SK-N-MC (cell line): Measurements from ENCODE around the gene TRIM2.

Experiments
- DNase-seq: peaks from one replicate; pipeline ENCODE4 v3.0.0-alpha.2; 2011; ENCODE audit warnings: low read depth, low spot score
- H3K27ac ChIP-seq: fragments of 200-600 bp; sonication (generic); 2 replicates; pipeline ENCODE4 v1.5.1; 2016; ENCODE audit warnings: mixed run types
- H3K36me3 ChIP-seq: fragments of 200-600 bp; sonication (generic); 2 replicates; pipeline ENCODE4 v1.6.1; 2017; ENCODE audit warnings: antibody characterized with exemption, low read length, mixed read lengths; ENCODE audit not compliant: insufficient read depth
- H3K4me3 ChIP-seq: fragments of 200-600 bp; sonication (generic); 2 replicates; pipeline ENCODE4 v1.5.1; 2016
- H3K9ac ChIP-seq: fragments of 200-600 bp; sonication (generic); 2 replicates; pipeline ENCODE4 v1.8.0; 2017; ENCODE audit warnings: mixed run types, mixed read lengths; ENCODE audit not compliant: insufficient read length
- H3K9me3 ChIP-seq: fragments of 200-600 bp; sonication (generic); 2 replicates; pipeline ENCODE4 v1.6.1; 2017; ENCODE audit warnings: low read depth, mild to moderate bottlenecking, antibody characterized with exemption, low read length, moderate library complexity, mixed read lengths
- EZH2 ChIP-seq: fragments of 200-600 bp; sonication (generic); IDR thresholded peaks from one replicate; pipeline ENCODE4 v1.6.1; 2017; ENCODE audit warnings: antibody characterized with exemption
- FOXP2 ChIP-seq: optimal IDR thresholded peaks from 2 replicates; pipeline ENCODE3; 2011; ENCODE audit warnings: mild to moderate bottlenecking, moderate library complexity; ENCODE audit not compliant: insufficient read depth; ENCODE audit errors: extremely low read length, control extremely low read depth
- POLR2AphosphoS5 ChIP-seq: IDR thresholded peaks from 2 replicates; pipeline ENCODE4 v1.6.1; 2012; ENCODE audit warnings: mild to moderate bottlenecking, low read depth, low read length, borderline replicate concordance

TRIM2 gene

DNA sequence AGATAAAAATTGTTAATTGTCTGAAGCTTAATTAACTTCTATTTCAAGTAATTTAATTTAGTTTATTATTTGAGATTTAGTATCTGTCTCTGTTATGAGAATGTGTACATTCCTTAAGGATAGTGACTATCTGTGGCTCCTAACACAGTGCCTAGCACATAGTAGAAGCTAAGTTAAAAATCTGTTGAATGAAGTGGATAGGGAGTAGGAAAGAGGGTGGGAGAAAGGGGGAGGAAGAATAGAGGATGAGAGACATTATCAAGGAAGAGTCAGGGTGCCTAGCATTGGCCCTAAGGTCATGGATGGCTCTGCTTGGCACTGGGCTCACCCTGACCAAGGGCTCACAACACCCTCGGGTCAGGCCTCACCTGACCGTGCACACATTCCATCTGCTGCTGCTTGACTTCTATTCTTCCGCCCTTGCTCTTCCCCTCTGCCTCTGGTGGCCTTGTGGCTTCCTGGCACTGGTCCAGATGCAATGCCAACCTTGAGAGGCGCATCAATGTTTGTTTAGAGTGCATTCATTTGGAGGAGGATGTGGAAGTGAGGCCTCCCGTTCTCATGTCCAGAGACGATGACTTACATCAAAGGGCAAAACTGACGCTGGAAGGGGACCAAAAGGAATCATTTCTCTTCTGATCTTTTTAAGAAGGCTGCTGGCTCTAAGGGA, 42.3 kb downstream of the TRIM2 start:
- Histone ChIP-seq H3K27ac (no peak overlapping the region), H3K9me3 (no peaks in the 10 kb centered on the region), H3K4me3 (no peak overlapping the region), H3K36me3 (no peaks in the 10 kb centered on the region), H3K9ac (no peak overlapping the region)
- TF ChIP-seq POLR2AphosphoS5 = no peak
- DNase-seq = no peak

DNA sequence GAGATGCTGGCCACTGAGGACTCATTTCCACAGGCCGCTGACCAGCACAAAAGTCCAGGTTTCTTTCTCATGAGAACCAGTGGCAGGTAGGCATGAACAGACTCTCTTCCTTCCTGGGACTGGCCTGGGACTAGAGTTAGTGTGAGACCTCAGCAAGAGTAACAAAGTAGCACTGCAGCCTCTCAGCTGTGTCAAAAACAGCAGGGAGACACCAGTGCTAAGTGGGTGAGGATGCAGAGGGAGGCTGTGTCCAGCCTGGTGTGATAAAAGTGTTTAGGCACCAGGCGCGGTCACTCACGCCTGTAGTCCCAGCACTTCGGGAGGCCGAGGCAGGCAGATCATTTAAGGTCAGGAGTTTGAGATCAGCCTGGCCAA, 42.9 kb downstream of the TRIM2 start:
- Histone ChIP-seq H3K9me3 (no peaks in the 10 kb centered on the region), H3K36me3 (no peaks in the 10 kb centered on the region), H3K9ac (no peak overlapping the region), H3K27ac (no peak overlapping the region), H3K4me3 (no peak overlapping the region)
- no peak for TF ChIP-seq POLR2AphosphoS5
- TF ChIP-seq EZH2 = no peak
- no peak for TF ChIP-seq FOXP2
- no peak for DNase-seq

DNA sequence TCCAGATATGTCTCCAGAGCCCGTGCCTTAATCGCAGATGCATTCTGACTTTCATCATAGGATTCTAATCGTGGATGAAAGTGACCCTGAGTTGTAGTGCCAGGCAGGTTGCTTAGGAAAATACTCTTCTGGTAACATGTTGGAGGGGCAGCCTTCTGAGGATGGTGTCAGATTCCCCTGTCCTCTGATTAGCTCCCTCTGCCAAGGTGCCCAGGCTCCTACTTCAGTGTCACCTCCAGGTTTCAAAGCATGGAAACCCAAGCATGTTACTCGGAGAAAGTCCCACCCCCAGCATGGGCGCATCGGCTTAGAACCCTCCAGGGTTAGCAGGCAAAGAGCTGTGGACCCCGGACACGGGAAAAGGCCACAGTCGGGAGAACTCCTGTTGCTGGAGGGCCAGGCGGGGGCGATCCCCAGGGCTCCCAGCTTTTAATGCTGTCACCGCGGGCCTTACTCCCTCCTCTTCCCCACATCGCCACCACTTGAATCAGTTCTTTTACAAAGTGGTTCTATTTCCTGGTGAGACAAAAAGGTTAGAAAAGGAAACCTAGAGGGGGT, 44.5 kb downstream of the TRIM2 start:
- Histone ChIP-seq H3K36me3 (no peaks in the 10 kb centered on the region), H3K9ac (peak overlapping the region; percentile 70), H3K4me3 (peak overlapping the region; percentile 82), H3K9me3 (no peaks in the 10 kb centered on the region), H3K27ac (peak overlapping the region; percentile 63)
- TF ChIP-seq POLR2AphosphoS5 (no peak), EZH2 (no peak), FOXP2 (no peak)
- no peak for DNase-seq

DNA sequence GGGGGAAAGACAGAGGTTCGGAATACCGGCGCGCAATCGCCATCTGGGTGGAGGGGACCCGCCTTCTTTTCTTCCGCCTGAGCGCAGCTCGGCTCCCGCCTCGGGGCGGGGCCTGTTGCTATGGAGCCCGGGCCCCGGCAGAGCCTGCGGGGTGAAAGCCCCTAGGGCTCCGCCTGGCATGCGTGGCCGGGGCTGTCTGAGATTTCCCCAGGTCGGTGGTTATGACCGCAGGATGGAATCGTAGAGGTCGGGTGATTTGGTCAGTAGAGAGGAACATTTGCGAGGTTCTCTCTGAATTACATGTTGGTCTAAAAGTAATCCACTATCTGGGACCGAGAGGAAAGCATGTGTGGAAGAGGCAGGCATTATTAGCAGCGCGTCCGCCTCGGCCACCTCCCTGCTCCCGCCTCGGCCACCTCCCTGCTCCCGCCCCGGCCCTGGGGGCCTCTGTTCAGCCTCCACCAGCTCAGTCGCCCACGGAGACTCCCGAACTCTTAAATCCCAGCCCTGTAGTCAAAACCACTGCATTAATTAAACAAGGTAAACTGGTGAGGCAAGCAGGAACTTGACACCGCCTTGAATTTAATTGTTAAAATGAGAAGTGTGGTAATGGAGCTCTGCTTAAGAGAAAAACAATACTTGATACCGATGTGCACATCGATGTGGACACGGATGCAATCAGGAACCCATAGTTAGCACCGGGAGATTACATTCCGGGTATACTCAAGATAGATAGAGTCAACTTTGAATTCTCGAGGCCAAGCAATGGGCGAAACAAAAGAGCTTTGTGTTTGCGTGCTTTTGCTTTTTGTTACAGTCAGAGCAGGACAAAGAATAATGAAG, 45.2 kb downstream of the TRIM2 start:
- DNase-seq = no peak
- TF ChIP-seq POLR2AphosphoS5 (peak; percentile 67; the same call in 1 of the 2 replicates), EZH2 (no peak)
- no peaks in the 10 kb centered on the region for H3K36me3 ChIP-seq
- H3K27ac ChIP-seq = peak overlapping the region; percentile 78
- H3K9me3 ChIP-seq = no peaks in the 10 kb centered on the region
- H3K4me3 ChIP-seq = peak overlapping the region; percentile 82
- peak overlapping the region; percentile 70 for H3K9ac ChIP-seq

DNA sequence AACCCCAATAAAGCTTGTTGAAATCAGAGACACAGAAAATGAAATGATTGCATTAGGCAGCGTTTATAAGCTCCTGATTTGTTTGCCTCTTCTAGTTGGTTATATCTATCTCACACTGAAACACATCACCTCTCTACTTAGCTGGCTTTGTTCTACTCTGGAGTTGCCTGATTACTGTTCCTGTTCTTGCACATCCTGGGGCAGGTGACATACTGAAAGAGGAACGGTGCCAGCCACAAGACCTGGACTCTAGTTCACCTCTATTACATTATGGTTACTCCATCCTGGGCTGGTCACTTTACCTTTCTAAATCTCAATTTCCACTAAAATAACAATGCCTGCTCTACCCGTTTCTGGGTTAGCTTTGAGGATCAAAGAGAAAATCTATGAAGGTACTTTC, 47.9 kb downstream of the TRIM2 start:
- peak overlapping the region; percentile 42; the same call in 1 of the 2 replicates for H3K27ac ChIP-seq
- no peak overlapping the region for H3K9ac ChIP-seq
- no peaks in the 10 kb centered on the region for H3K36me3 ChIP-seq
- H3K4me3 ChIP-seq = no peak overlapping the region
- TF ChIP-seq EZH2 (no peak), POLR2AphosphoS5 (no peak), FOXP2 (no peak)
- DNase-seq = no peak
- H3K9me3 ChIP-seq = no peaks in the 10 kb centered on the region

DNA sequence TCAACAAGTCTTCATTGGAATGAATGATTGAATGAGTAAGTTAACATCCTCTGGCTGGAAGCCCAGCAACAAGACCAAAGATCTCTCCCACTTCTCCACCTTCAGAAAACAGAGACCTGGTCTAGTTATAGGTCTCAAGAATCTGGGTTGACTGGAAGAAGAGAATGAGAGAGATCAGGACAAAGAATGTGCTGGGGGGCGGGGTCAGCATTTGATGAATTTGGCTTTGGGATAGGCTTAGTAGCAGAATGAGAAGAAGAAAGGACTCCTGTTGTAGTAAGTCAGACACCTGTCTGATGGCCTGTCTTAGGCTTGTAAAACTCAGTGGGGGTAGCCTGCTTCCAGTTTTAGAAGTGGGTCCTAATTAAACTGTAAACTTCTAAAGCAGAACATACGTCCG, 51.0 kb downstream of the TRIM2 start:
- Histone ChIP-seq H3K9me3 (no peaks in the 10 kb centered on the region), H3K9ac (no peak overlapping the region), H3K4me3 (no peak overlapping the region), H3K36me3 (no peaks in the 10 kb centered on the region), H3K27ac (0 out of 2 replicates have a peak overlapping the region, but pooled peaks have one; percentile 28)
- TF ChIP-seq FOXP2 (no peak), EZH2 (no peak), POLR2AphosphoS5 (no peak)
- DNase-seq = no peak

DNA sequence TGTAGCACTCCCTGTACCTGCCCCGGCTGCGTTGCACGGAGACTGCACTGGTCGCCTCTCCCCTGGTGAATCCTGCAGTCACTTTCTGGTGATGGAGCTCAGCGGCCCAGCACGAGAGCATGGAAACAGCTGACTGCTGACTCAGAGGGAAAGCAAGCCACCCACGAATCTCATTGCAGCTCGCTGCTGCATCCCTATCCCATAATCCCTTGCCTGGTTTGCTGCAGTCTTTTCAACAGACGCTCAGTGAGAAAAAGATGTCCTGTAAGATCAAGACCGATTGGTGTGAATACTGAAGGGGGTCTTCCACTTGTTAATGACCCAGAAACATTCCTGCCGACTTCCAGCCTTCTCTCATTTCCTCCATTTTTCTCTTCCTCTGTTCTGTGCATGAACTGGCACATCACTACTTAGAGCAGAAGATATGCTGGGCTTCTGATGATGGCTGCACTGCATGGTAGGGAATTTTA, 52.9 kb downstream of the TRIM2 start:
- Histone ChIP-seq H3K36me3 (peaks cover 6% of the 10 kb centered on the region), H3K9ac (no peak overlapping the region), H3K27ac (peak overlapping the region; percentile 92), H3K9me3 (0 out of 2 replicates have a peak, but pooled peaks cover 5% of the 10 kb centered on the region), H3K4me3 (peak overlapping the region; percentile 76)
- TF ChIP-seq FOXP2 = peak; percentile 77
- peak; percentile 53; the same call in 1 of the 2 replicates for TF ChIP-seq POLR2AphosphoS5
- no peak for TF ChIP-seq EZH2
- DNase-seq = no peak

DNA sequence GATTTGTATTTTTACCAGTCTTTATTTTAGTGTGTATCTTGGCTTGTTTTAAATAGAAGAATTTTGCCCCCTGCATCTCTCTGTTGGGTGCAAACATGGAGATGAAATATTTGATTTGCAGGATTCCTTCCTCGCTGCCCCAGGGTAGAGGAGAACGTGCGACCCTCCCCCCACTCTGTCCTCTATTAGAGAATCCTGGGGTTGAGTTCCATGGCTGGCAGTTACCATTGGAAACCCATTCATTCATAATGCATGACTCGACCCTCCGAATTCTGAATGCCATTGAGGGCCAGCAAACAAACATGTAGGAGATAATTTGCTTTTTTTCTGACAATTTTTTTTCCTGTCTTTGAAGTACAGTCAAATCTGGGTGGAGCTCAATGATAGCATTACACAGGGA, 53.7 kb downstream of the TRIM2 start:
- Histone ChIP-seq H3K4me3 (peak overlapping the region; percentile 76), H3K9me3 (0 out of 2 replicates have a peak, but pooled peaks cover 5% of the 10 kb centered on the region), H3K36me3 (peaks cover 13% of the 10 kb centered on the region), H3K9ac (peak overlapping the region; percentile 68), H3K27ac (peak overlapping the region; percentile 92)
- no peak for DNase-seq
- no peak for TF ChIP-seq EZH2
- no peak for TF ChIP-seq POLR2AphosphoS5
- TF ChIP-seq FOXP2 = no peak
